HTERT RPE-1 (cell line): ENCODE results near the gene SLC22A12.

Experiments used
- in situ Hi-C: fragments of 300-500 bp; cut with MboI; formaldehyde crosslinking; loops from 4 replicates; pipeline ENCODE4 v1.14.3; 2020; ENCODE audit warnings: low sequenced_read_pairs

The SLC22A12 gene

GRCh38 chr11:64642871-64643255, 51.8 kb downstream of the SLC22A12 start:
- in situ Hi-C loops, result no loop called here

- in situ Hi-C loops, result no loop called here
These were observed 52.3 kb downstream of the SLC22A12 start for GRCh38 chr11:64643256-64643881.

- in situ Hi-C loops, result no loop called here
These were observed 53.1 kb downstream of the SLC22A12 start for GRCh38 chr11:64643920-64644646.

GRCh38 chr11:64644647-64645275, 53.7 kb downstream of the SLC22A12 start:
- in situ Hi-C loops, result no loop called here

- in situ Hi-C loops, result no loop called here
These were observed 56.2 kb downstream of the SLC22A12 start for GRCh38 chr11:64647019-64647779.

GRCh38 chr11:64648551-64648950, 57.5 kb downstream of the SLC22A12 start:
- in situ Hi-C loops, result no loop called here

GRCh38 chr11:64649291-64649697, 58.3 kb downstream of the SLC22A12 start:
- in situ Hi-C loops, result no loop called here

GRCh38 chr11:64650923-64651523, 60.0 kb downstream of the SLC22A12 start:
- in situ Hi-C loops, result no loop called here
